GM21529 (cell line): Measurements from ENCODE around the gene ISLR.

Source experiments
- ATAC-seq: cut with Tn5 transposase; IDR thresholded peaks from one replicate; pipeline ENCODE4 v1.9.1; 2021; ENCODE audit not compliant: unreplicated experiment

The ISLR gene, protein sequence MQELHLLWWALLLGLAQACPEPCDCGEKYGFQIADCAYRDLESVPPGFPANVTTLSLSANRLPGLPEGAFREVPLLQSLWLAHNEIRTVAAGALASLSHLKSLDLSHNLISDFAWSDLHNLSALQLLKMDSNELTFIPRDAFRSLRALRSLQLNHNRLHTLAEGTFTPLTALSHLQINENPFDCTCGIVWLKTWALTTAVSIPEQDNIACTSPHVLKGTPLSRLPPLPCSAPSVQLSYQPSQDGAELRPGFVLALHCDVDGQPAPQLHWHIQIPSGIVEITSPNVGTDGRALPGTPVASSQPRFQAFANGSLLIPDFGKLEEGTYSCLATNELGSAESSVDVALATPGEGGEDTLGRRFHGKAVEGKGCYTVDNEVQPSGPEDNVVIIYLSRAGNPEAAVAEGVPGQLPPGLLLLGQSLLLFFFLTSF

DNA sequence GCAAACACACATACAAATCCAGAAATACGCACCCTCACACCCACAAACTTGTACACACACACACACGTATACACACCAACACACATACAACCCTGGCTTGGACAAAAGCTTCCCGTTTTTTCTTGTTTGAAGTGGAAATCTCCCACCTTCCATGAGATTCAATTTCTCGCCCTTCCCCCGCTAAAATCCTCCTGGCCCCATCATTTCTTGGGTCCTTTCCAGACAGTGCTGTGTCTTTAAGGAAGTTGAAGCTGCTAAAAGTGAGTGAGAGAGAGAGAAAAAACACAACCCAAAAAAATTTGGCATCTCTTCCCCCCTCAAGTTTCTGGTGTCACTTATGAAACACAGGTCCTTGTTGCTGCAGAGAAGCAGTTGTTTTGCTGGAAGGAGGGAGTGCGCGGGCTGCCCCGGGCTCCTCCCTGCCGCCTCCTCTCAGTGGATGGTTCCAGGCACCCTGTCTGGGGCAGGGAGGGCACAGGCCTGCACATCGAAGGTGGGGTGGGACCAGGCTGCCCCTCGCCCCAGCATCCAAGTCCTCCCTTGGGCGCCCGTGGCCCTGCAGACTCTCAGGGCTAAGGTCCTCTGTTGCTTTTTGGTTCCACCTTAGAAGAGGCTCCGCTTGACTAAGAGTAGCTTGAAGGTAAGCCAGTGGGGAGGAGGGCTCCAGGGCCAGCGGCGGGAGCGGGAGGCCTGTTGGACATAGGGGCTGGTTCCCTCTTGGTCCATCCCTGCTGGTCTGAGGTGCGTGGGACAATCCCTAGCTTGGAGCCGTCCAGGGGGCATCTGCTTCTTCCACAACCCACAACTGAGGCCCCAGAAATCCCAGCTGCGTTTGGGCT, at the start of gene ISLR:
TSS of gene ISLR (plus strand) at position 331 of the 839 bp plus-strand sequence. CDS start 1,149 bp downstream, outside the sequence.
- no peak for ATAC-seq

DNA sequence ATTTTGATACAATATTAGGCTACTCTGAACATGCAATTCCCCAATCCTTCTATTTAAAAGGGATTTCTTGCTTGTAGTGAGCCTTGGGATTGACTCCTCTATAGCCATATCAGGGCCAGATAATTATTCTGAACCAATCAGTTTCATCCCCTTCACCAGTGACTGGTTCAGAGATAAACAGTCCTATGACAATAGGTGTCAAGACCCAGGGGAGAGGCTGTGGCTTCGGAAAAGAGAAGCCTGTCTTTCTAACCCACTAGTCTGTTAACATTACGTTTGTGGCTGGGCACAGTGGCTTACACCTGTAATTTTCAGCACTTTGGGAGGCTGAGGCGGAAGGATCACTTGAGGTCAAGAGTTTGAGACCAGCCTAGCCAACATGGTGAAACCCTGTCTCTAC, 49.3 kb upstream of the ISLR start:
- no peak for ATAC-seq

DNA sequence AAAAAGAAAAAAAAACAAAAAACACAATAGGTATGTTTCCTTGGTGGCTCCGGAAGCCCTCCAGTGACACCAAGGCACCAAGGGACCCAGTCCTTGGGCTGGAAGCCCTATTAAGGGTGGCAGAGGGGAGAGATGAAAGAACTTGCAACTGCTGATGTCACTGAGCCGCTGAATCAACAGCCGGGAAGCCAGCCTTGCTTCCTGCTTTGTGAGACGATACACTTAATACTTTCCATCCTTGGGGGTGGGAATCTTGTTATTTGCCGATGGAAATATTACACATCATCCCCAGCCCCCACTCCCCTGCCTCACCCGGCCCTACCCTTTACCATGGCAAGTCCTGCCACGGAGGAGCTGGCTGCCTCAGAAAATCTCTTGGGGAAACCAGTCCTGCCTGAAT, 48.8 kb upstream of the ISLR start:
- no peak for ATAC-seq

DNA sequence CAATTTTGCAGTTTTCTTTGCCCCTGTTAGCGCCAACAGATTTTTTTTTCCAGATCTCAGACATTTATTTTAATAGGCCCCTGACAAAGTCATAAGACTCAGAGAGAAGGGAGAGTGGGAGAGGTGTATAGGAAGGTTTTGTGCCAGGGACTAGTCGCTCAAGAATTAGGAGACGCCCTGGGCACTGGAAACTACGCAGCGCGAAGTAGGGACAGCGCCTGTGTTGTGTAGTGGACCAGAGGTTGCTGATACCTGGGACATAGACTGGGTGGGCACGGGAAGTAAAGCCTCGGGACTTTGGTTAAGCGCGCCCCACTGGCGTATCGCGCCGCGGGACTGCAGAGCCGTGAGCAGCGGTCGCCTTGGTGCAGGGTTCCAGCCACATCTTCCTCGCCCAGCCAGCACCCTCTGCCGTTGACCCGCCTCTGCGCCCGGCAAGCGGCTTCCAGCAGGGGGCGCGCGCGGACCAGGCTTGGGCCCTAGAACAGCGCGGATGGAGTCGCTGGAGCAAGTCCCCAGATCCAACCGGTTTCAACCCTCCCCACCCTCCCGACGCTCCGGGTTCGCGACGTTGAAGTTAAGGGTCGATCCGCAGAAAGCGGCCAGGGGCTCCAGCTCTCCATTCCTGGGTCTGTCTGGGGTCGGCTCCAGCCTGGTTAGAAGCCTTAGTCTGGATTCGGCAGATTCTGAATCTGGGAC, 46.1 kb upstream of the ISLR start:
- no peak for ATAC-seq

DNA sequence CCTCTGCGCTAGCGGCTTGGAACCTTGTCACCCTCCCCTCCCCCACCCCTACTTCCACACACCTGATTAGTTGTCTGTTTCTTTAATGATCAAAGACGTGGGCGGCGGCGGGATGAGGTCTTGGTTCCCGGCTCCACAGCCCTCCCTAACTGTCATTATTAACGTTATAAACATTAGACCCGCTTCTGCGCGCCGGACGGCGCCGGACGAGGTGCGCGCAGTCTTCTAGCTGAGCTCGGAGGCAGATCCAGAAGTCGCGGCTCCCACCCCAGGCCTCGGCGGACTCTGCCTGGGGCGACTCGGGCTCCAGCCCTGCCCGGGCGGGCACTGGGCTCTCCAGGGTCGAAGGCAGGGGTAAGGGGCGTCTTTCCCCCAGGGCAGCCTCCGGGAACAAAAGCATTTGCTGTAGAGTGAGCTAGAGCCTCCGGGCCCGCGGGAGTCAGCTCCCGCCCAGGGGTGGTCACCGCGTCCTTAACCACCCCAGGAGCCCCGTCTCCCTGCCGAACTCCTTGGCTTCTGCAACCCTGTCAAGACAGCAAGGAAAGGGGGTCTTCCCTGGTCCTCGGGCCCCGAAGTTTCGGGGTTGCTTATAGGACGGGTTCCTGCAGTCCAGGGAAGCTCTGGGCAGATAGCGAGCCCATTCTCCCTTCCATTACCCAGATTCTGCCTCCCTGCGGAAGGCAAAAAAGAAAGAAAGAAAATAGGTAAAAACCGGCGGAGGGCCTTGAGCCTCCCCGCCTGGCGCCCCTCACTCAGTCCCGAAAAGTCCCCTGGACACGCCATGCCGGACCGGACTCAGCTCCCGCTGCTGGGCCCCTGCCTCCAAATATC, 45.3 kb upstream of the ISLR start:
- ATAC-seq = no peak

DNA sequence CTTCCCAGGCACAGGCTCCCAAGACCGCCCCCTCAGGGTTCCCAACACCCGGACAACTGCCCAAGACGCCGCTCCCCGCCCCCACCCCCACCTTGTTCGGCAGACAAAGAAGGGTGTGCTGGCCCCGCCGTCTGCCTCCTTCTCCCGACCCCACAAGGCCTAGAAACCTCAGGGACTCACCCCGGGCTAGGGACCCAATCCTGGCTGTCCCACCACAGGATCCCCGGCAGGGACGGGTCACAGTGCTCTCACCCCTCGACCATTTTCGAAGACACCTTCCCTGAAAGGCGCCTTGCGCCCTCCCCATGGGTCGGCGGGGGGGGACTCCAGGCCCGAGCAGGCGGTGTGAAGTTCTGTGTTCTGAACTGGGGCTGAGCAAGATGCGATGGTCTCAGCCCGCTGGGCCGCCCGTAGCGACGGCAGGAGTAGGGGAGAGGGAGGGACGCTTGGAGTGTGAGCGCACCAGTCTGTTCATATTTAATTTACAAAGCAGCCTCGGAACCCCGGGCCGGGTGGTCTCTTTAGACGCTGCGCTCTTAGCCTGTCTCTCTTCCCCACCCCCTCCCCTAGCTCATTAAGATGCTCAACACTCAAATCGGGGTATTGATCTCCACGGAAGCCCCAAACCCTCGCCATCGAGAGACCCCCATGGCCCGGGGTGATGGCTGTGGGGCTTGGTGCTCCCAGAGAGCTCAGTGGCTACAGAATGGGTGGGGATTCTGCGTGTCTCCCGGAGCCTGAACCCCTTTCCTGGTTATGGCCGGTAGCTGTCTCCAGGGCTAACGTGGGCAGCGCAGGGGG, 44.5 kb upstream of the ISLR start:
- no peak for ATAC-seq

DNA sequence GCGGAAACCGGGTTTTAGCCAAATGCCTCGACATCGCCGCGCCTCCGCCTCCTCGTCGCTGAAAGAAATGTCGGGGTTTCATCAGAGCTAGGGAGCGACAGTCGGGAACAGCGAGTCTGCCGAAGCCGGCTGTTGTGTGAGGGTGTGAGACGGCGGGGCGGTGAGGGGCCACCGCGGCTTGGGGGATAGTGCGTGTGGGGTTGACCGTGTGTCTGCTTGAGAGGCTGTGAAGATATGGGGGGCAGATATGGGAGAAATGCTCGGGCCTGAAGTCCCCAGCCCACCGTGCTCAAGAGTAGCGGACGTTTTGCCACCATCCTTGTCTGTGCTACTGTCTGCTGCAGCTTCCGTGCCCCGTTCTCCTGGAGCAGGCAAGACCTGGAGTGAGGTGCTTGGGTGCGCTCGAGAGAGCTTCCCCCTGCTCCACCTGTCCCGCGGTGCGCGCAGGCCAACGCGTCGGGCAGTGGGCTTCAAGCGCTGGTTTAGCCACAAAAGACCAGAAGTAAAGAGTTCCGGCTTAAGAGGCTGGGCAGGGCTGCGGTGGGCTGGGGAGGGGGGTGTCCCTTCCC, 43.8 kb upstream of the ISLR start:
- no peak for ATAC-seq

DNA sequence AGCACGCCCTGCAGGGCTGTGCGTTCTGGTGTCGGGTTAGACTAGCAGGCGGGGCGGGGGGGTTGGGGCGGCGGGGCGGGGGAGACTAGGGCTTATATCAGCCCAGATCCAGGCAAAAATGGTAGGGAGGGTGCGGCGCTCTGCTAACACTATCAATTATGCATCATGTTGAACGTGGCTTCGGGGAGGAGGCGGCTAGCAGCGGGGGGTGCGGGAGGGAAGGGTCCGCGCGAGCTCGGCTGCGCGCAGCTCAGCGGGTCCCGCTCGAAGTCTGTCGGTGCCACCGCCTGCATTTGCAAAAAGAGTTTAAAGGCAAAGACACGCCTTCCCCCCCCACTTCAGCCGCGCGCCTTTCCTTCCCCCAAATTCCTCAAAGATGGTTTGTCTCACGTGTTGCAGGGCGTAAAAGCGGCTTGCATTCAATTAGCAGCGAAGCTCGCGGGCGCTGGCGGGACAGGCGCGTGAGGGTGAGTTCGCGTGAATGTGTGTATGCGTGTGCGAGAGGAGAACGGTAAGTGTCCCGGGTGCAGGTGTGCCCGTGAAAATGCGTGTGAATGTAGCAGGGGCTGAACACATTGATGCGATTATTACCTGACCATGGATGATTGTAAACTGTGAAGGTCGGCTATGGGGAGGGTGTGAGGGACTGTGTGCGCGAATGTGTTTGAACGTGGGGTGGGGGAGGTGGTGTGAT, 43.2 kb upstream of the ISLR start, which contains the start of gene ISLR2:
TSS of gene ISLR2 (plus strand) at position 432 of the 694 bp plus-strand sequence. CDS start 2,169 bp downstream, outside the sequence.
- ATAC-seq = no peak

DNA sequence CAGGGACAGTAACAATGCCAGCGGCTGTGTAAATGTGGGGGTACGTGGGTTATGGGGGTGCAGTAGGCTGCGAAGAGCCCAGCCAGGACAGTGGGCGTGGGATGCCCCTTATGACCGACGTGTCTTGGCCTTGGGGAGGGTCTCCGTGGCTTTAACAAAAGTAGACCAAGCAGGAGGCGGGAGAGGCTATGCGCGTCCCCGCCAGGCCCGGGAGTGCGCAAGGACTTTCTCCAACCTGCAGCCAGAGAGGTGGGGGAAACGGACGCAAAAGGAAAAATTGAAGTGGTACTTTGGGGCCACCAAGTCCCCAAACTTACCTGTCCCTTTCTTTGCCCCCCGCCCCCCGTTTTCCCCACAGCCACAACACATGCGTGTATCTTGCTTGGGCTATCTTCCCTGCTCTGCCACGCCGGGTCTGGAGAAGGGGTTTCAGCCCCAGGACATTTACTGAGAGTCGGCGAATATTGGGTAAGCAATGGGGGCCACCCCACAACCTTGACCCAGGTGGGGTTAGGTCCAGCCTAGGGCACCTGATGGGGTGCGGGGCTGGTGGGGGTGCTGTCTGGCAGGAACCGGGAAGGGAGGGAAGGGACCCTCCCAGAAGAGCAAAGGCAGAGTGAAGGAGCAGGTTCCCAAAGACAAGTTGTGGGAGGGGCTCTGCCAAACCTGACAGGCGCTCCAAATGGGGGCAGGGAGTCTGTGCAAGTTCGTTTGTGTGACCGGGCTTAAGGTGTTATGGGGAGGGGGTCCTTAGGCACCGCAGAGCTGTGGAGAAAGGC, 42.5 kb upstream of the ISLR start:
- ATAC-seq = no peak

DNA sequence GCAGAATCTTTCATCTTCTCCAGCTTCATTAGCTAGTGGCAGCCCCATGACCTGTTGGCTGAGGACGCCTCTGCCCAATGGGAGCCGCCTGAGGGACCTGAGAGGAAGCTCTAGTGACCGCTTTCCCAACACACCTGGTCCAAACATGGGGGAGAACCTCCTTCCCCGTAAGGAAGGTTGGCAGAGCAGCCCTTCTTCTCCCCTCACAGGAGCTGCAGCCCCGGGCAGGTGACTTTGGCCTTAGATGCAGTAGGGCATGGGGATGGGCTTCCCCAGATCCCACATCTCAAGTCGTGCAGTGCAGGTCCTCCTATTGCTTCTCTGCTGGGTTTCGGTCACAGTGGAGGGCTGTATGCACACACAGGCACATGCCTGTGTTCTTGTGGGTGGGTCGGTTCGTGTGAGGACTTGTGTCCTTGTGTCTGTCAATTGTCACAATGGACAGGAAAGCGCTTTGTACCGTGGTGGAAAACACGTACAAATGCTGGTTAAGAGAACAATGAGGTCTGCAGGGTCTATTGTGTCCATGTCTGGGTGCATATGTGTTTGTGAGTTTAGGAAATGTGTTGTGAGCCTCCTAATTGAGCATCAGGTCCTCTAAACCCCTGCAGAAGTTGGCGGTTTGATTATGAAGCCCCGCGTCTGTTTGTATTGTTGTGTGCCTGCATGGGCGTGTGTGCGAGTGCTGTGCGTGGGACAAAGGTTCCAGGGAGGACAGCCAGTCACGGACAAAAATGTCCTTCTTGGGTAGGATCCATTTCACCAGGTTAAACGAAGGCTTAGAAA, 41.7 kb upstream of the ISLR start:
- no peak for ATAC-seq

DNA sequence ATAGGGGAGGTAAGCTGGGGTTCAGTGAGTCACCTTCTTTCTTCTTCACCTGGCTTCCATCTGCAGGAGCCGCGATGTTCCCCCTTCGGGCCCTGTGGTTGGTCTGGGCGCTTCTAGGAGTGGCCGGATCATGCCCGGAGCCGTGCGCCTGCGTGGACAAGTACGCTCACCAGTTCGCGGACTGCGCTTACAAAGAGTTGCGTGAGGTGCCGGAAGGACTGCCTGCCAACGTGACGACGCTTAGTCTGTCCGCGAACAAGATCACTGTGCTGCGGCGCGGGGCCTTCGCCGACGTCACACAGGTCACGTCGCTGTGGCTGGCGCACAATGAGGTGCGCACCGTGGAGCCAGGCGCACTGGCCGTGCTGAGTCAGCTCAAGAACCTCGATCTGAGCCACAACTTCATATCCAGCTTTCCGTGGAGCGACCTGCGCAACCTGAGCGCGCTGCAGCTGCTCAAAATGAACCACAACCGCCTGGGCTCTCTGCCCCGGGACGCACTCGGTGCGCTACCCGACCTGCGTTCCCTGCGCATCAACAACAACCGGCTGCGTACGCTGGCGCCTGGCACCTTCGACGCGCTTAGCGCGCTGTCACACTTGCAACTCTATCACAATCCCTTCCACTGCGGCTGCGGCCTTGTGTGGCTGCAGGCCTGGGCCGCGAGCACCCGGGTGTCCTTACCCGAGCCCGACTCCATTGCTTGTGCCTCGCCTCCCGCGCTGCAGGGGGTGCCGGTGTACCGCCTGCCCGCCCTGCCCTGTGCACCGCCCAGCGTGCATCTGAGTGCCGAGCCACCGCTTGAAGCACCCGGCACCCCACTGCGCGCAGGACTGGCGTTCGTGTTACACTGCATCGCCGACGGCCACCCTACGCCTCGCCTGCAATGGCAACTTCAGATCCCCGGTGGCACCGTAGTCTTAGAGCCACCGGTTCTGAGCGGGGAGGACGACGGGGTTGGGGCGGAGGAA, 40.5 kb upstream of the ISLR start:
- no peak for ATAC-seq

DNA sequence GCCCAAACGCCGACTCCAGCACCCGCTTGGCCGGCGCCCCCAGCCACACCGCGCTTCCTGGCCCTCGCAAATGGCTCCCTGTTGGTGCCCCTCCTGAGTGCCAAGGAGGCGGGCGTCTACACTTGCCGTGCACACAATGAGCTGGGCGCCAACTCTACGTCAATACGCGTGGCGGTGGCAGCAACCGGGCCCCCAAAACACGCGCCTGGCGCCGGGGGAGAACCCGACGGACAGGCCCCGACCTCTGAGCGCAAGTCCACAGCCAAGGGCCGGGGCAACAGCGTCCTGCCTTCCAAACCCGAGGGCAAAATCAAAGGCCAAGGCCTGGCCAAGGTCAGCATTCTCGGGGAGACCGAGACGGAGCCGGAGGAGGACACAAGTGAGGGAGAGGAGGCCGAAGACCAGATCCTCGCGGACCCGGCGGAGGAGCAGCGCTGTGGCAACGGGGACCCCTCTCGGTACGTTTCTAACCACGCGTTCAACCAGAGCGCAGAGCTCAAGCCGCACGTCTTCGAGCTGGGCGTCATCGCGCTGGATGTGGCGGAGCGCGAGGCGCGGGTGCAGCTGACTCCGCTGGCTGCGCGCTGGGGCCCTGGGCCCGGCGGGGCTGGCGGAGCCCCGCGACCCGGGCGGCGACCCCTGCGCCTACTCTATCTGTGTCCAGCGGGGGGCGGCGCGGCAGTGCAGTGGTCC, 39.7 kb upstream of the ISLR start:
- ATAC-seq = no peak

DNA sequence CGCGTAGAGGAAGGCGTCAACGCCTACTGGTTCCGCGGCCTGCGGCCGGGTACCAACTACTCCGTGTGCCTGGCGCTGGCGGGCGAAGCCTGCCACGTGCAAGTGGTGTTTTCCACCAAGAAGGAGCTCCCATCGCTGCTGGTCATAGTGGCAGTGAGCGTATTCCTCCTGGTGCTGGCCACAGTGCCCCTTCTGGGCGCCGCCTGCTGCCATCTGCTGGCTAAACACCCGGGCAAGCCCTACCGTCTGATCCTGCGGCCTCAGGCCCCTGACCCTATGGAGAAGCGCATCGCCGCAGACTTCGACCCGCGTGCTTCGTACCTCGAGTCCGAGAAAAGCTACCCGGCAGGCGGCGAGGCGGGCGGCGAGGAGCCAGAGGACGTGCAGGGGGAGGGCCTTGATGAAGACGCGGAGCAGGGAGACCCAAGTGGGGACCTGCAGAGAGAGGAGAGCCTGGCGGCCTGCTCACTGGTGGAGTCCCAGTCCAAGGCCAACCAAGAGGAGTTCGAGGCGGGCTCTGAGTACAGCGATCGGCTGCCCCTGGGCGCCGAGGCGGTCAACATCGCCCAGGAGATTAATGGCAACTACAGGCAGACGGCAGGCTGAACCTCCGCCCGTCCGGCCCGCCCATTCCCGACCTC, 39.0 kb upstream of the ISLR start:
- no peak for ATAC-seq

DNA sequence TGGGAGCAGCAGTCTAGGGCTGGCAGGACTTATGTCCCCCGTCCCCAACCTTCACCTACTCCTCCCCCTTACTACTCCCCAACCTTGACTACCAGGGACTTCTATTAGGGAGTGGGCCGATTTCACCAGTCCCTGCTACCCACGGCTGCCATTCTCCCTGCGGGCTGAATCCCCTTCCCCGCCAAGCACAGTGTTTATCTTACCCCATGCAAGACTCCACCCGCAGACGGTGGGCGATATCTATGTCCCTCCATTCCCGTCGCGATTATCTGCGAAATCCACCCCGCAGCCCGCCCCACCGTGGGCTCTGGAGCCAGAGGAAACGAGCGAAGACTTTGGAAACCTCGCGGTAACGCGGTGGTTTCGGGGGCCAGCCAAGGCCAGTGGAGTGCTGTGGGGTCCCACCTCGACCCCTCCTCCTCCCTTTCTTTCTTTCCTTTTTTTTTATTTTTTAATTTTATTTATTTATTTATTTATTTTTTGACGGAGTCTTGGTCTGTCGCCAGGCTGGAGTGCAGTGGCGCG, 38.4 kb upstream of the ISLR start:
- no peak for ATAC-seq

DNA sequence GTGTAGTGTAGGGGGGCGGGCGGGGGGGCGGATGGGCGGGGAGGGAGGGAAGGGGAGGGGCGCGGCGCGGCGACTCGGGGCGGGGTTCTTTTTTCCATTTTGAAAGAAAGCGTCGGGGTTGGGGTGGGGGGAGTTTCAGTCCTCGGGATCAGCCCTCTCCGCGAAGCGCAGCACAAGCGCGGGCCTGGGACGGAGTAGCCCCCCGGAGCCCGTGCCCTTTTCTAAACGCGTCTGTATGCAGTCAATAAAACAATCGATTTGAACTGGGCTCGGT, 37.0 kb upstream of the ISLR start:
- ATAC-seq = no peak
